ENCODE data around the gene PTGFR.

DNA sequence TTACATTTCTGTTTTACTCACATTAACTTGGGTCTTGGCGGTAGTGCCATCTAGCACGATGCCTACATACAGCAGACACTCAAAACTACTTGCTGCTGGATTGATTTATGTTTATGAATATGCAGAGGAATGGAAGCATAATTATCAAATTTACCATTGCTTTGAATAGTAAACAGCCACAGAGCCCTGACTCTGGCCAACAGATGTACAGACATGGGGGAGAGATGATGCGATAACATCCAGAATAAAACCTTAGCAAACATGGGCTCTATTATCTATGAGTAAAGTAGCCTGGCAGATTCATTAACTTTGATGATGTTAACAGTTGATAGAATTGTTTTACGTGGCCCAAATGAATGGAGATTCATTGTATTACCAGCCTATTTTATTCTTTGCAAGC, 42.8 kb downstream of the PTGFR start:
- TF ChIP-seq EZH2 (IDR thresholded peaks at IDR 0.05; ENCODE audit: borderline replicate concordance, low read length) = no peak
- TF ChIP-seq, protein P1, sequence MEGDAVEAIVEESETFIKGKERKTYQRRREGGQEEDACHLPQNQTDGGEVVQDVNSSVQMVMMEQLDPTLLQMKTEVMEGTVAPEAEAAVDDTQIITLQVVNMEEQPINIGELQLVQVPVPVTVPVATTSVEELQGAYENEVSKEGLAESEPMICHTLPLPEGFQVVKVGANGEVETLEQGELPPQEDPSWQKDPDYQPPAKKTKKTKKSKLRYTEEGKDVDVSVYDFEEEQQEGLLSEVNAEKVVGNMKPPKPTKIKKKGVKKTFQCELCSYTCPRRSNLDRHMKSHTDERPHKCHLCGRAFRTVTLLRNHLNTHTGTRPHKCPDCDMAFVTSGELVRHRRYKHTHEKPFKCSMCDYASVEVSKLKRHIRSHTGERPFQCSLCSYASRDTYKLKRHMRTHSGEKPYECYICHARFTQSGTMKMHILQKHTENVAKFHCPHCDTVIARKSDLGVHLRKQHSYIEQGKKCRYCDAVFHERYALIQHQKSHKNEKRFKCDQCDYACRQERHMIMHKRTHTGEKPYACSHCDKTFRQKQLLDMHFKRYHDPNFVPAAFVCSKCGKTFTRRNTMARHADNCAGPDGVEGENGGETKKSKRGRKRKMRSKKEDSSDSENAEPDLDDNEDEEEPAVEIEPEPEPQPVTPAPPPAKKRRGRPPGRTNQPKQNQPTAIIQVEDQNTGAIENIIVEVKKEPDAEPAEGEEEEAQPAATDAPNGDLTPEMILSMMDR (IDR thresholded peaks at IDR 0.05; ENCODE audit: low read length) = no peak

Measured in OCI-LY1 (cell line).